ENCODE measurements around the gene UGP2. TPM values are rescaled to one million over a fixed set of nuclear protein-coding genes. Genes with fewer than 3 reads are reported as not detected.

UGP2 gene
- total RNA-seq, 1 experiment from 2014 or later: 883 TPM

DNA sequence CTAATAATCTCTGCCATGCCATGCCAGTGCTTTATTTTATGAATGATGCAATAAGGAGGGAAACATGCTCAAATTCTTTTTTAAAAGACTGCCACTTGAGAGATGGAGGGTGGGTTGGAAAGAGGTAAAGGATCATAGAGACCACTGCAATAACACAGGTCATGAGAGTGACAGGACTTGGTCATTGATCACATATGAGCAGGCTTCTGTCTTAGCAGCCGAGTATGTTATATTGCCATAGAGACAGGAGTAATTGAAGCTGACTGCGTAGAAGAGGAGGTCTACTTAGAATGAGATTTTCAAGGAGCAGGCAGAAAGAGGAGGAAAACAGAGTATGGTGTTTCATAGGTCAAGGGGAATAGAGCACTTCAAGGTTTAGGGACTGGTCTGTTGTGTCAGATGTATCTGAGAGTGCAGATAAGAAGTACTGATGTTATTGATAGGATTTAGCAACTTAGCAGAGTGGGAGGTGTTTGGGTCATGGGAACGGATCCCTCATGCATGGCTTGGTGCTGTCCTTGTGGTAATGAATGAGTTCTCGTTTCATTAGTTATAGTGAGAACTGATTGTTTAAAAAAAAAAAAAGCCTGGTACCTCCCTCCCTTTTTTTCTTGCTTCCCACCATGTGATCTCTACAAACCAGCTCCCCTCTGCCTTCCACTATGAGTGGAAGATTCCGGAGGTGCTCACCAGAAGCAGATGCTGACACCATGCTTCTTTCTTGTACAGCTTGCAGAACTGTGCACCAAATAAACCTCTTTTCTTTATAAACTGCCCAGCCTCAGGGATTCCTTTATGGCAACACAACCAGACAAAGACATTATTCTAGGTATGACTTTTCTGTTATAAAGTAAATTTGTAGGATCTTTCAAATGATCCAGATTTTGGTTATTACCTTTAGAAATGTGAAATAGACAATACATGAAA, 32.8 kb downstream of the UGP2 start:
- H3K4me2 ChIP-seq (ENCODE audit: insufficient read depth, insufficient read length, low read length): no peak overlapping the region
- H2BK5ac ChIP-seq (ENCODE audit: insufficient read length, low read length): no peak overlapping the region
- peaks cover 5% of the 10 kb centered on the region; the same call in 1 of the 2 replicates for H3K4me1 ChIP-seq (ENCODE audit: insufficient read depth, low read length)
- no peak overlapping the region for H2BK15ac ChIP-seq (ENCODE audit: low read depth, low read length)
- H2BK12ac ChIP-seq (ENCODE audit: insufficient read length, low read depth, low read length): no peak overlapping the region
- H2BK120ac ChIP-seq (ENCODE audit: low read depth, low read length, poor library complexity, severe bottlenecking): no peak overlapping the region
- peaks cover 6% of the 10 kb centered on the region for H3K79me1 ChIP-seq (ENCODE audit: insufficient read depth, low read depth, low read length, poor library complexity, severe bottlenecking)
- no peaks in the 10 kb centered on the region for H4K20me1 ChIP-seq (ENCODE audit: control insufficient read depth, insufficient read depth, insufficient read length)
- H2BK20ac ChIP-seq (ENCODE audit: low read depth, low read length, poor library complexity, severe bottlenecking): no peak overlapping the region
- H3K4ac ChIP-seq (ENCODE audit: low read depth, low read length): no peak overlapping the region
- H3K9ac ChIP-seq (ENCODE audit: extremely low read depth, insufficient read length, low read length): no peak overlapping the region
- Mint-ChIP-seq H3K36me3 (ENCODE audit: insufficient read depth in 1 of 3, low read depth in 3 of 3) (peaks cover 55 to 84% (median 78%) of the 10 kb centered on the region in 3 experiments; a peak in 6 of 7 replicates), H3K9me3 (0 out of 5 replicates have a peak, but pooled peaks cover 0 to 2% of the 10 kb centered on the region in 2 experiments), H3K27me3 (ENCODE audit: low read depth) (no peaks in the 10 kb centered on the region), H3K4me3 (no peak overlapping the region), H3K27ac (peak overlapping the region; percentile 32 to 87 (median 86); a peak in 4 of 7 replicates), H3K4me1 (peaks cover 65 to 82% of the 10 kb centered on the region in 2 experiments)
- no peak overlapping the region for H3T11ph ChIP-seq (ENCODE audit: low read length)
- no peak overlapping the region for H3K27ac ChIP-seq (ENCODE audit: insufficient read length, low read depth, low read length)
- H4K8ac ChIP-seq (replicated peaks; ENCODE audit: insufficient read length, low read depth, low read length): no peak overlapping the region
- H2AK5ac ChIP-seq (ENCODE audit: insufficient read length, low read length): no peak overlapping the region
- H3K9me3 ChIP-seq (ENCODE audit: control insufficient read depth, low read depth, low read length): no peaks in the 10 kb centered on the region
- no peaks in the 10 kb centered on the region for H3K27me3 ChIP-seq (ENCODE audit: insufficient read depth, low read length)
- WGBS (ENCODE audit: extremely low coverage, insufficient read length, low lambda C conversion rate): no CpG with 5 or more reads among the region's 5 CpGs
- H2AFZ ChIP-seq (ENCODE audit: low read length): no peak overlapping the region
- H4K91ac ChIP-seq (ENCODE audit: insufficient read length, low read depth, low read length): no peak overlapping the region
- H3K18ac ChIP-seq (ENCODE audit: insufficient read length, low read depth, low read length): no peak overlapping the region
- no peak overlapping the region for H3K14ac ChIP-seq (ENCODE audit: insufficient read depth, low read length)
- H3K23me2 ChIP-seq (ENCODE audit: insufficient read length, low read depth, low read length, poor library complexity, severe bottlenecking): no peaks in the 10 kb centered on the region
- H4K5ac ChIP-seq (ENCODE audit: insufficient read length, low read depth, low read length): no peak overlapping the region
- TF ChIP-seq, protein P1, sequence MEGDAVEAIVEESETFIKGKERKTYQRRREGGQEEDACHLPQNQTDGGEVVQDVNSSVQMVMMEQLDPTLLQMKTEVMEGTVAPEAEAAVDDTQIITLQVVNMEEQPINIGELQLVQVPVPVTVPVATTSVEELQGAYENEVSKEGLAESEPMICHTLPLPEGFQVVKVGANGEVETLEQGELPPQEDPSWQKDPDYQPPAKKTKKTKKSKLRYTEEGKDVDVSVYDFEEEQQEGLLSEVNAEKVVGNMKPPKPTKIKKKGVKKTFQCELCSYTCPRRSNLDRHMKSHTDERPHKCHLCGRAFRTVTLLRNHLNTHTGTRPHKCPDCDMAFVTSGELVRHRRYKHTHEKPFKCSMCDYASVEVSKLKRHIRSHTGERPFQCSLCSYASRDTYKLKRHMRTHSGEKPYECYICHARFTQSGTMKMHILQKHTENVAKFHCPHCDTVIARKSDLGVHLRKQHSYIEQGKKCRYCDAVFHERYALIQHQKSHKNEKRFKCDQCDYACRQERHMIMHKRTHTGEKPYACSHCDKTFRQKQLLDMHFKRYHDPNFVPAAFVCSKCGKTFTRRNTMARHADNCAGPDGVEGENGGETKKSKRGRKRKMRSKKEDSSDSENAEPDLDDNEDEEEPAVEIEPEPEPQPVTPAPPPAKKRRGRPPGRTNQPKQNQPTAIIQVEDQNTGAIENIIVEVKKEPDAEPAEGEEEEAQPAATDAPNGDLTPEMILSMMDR (conservative IDR thresholded peaks at IDR 0.05): no peak
- peaks cover 23% of the 10 kb centered on the region; the same call in 1 of the 2 replicates for H3K79me2 ChIP-seq (ENCODE audit: insufficient read depth, low read length)
- DNase-seq: no peak
- no peak overlapping the region for H3K56ac ChIP-seq (ENCODE audit: insufficient read length, low read depth, low read length)
- no peak overlapping the region for H3K23ac ChIP-seq (ENCODE audit: insufficient read length, low read depth, low read length)

All from H9 (cell line).